Panc1 (cell line): ENCODE data around the gene RPL39.
"Not testable (repeated sequence)": the region's sequence is repeated elsewhere in the genome, so short reads cannot be mapped to it uniquely, and the experiment has no call there.

Experiments
- CTCF ChIP-seq: fragments of 450-650 bp; IDR thresholded peaks from 2 replicates; pipeline ENCODE4 v1.5.1; 2017; ENCODE audit warnings: mild to moderate bottlenecking
- SIN3A ChIP-seq: IDR thresholded peaks from 2 replicates; pipeline ENCODE4 v1.6.1; 2012; ENCODE audit warnings: low read depth, mild to moderate bottlenecking, low read length, moderate library complexity, borderline replicate concordance; ENCODE audit not compliant: insufficient read depth

DNA sequence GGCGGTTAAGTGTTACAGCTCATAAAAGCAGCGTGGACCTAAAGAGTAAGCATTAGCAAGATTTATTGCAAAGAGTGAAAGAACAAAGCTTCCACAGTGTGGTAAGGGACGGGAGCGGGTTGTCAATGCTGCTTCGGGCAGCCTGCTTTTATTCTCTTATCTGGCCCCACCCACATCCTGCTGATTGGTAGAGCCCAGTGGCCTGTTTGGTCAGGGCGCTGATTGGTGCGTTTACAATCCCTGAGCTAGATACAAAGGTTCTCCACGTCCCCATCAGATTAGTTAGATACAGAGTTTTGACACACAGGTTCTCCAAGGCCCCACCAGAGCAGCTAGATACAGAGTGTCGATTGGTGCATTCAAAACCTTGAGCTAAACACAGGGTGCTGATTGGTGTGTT, 41.3 kb downstream of the RPL39 start:
- TF ChIP-seq CTCF, SIN3A: not testable (repeated sequence)
